ACHN (cell line): ENCODE measurements around the gene BDNF.
A peak's percentile ranks its signal among the peaks of the same experiment; 100 is the strongest.
"Not testable (repeated sequence)": the region's sequence is repeated elsewhere in the genome, so short reads cannot be mapped to it uniquely, and the experiment has no call there.

ENCODE experiments used
- DNase-seq: peaks from one replicate; pipeline ENCODE4 v3.0.0-alpha.2; 2015
- in situ Hi-C: cut with HindIII; loops from 2 replicates; pipeline ENCODE4 v1.10.0; 2017; ENCODE audit warnings: low sequenced_read_pairs, low pct_ligation_motif_present, low pct_unique_long_range_greater_than_20kb

Gene BDNF

GRCh38 chr11:27646051-27646818 lies 54.0 kb downstream of the BDNF start:
- in situ Hi-C loops, result no loop called here
- no peak for DNase-seq

- in situ Hi-C loops, result no loop called here
- DNase-seq, result no peak
Measured at GRCh38 chr11:27642954-27643353, 57.3 kb downstream of the BDNF start.

DNA sequence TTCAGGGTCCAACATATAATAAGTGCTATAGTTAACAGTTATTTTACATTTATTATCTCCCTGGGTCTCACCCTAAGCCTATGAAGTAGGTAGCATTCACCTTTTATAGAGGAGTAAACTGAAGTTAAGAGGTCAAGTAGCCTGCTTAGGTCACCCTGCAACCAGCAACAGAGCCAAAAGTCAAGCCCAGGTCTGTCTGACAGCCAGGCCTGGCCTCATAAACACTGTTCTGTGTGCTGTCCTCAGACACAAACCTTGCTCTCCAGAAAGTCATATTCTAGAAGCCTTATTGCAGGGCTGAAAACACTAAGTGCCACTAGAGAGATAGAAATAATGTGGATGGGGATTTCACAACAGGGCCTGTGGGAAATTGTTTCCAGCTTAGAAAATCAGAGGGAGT lies 59.3 kb downstream of the BDNF start:
- in situ Hi-C loops, result no loop called here
- DNase-seq, result no peak

DNA sequence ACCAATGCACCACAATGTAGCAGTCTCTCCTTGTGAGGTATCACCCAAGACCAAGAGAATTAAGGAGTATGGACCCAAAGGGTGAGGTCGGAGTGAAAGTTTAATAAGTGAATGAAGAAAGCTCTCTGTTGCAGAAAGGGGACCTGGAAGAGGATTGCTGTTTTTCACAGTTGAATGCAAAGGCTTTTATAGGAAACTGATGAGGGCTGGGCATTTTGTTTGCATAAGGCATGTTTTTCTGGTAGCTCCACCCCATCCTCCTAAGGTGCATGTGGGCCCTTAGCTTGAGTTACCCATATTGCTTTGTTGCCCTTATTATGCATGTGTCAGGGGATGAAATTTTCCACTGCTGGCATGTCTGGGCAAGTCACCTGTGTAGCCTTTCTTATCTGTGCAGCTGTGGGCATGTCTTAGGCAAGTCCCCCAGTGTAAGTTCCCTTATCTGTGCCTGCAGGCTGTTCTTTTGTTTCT lies 64.7 kb downstream of the BDNF start:
- in situ Hi-C loops, result no loop called here
- DNase-seq, result no peak

DNA sequence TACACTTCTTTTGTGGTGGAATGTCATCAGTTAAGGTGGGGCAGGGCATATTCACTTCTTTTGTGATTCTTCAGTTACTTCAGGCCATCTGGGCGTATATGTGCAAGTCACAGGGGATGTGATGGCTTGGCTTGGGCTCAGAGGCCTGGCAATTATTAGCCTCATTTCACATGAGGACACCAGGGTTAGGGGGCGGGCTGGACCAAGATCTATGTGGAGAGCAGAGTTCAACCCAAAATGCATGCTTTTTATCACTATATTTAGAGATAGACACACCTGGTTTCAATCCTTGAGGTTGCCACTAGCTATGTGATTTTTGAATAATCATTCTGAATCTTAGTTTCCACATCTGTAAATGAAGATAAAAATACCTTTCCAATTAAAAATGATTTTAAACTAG lies 65.5 kb downstream of the BDNF start:
- in situ Hi-C loops, DNase-seq: not testable (repeated sequence)

GRCh38 chr11:27634282-27634681 lies 66.0 kb downstream of the BDNF start:
- in situ Hi-C loops, result not testable (repeated sequence)

DNA sequence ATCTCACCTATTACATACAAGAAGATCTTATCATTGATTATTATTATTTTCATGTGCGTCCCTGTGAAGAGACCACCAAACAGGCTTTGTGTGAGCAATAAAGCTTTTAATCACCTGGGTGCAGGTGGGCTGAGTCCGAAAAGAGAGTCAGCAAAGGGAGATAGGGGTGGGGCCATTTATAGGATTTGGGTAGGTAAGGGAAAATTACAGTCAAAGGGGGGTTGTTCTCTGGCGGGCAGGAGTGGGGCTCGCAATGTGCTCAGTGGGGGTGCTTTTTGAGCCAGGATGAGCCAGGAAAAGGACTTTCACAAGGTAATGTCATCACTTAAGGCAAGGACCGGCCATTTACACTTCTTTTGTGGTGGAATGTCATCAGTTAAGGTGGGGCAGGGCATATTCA lies 71.2 kb downstream of the BDNF start:
- in situ Hi-C loops, DNase-seq: not testable (repeated sequence)

More at GRCh38 chr11:27634282-27634681, 66.0 kb downstream of the BDNF start:
- not testable (repeated sequence) for DNase-seq

GRCh38 chr11:27627979-27628378 lies 72.3 kb downstream of the BDNF start:
- in situ Hi-C loops, result no loop called here
- no peak for DNase-seq

DNA sequence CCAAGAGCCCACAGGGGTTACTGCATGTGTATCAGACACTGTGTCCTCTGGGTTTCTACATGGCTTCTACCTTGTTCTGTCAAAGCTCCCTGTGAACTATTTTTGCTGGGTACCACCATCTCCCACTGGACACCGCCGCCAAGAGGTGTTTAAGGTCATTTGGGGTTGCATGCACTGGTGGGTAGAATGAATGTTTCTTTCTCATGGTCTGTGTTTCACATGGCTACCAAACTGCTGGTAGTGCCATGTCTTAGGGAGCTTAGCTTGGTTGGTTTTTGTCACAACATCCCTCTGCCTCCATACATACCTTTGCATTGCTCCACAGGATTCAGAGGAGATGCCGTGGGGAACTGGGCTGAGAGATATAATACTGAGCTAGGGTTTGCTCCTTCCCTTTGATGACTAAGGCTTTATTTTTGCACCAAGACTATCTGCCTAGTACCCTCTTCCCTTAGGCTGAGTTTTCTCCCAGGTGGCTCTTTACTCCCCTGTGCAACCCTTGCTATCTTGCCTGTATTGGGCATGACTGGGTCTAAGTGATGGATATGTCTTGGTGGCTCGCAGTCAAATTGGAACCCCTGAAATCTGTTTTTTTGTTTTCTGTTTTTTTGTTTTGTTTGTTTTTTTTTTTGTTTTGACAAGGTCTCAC lies 73.2 kb downstream of the BDNF start:
- DNase-seq, result no peak

GRCh38 chr11:27626269-27626937 lies 73.9 kb downstream of the BDNF start:
- in situ Hi-C loops, result no loop called here
- DNase-seq, result no peak

More for the DNA sequence above, 73.2 kb downstream of the BDNF start:
- in situ Hi-C loops, result no loop called here

DNA sequence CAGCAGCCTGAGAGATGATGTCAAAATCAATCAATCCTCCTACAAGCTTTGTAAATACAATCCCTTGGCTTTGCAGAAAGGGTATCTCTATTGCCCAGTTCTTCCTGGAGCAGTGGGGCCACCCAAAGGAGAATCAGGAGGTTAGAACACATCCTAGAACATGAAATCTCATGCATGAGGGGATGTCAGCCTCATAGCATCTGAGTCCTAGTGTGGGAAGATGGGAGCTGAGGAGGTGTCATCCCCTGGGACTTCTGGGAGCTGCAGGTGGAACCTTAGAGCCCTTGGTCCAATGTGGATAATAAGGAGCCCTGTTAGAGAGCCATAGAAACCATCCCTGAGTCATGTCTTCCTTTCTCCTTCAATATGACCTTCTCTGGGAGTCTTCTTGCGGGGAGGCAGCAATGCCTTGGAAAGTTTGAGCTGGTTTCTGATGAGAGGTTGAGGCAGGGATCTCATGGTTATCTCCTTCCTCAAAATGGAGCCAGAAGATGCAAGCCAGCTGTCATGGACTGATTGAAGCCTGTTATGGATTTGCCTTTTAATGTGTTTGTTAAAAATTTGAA lies 74.8 kb downstream of the BDNF start:
- in situ Hi-C loops, result no loop called here
- no peak for DNase-seq

DNA sequence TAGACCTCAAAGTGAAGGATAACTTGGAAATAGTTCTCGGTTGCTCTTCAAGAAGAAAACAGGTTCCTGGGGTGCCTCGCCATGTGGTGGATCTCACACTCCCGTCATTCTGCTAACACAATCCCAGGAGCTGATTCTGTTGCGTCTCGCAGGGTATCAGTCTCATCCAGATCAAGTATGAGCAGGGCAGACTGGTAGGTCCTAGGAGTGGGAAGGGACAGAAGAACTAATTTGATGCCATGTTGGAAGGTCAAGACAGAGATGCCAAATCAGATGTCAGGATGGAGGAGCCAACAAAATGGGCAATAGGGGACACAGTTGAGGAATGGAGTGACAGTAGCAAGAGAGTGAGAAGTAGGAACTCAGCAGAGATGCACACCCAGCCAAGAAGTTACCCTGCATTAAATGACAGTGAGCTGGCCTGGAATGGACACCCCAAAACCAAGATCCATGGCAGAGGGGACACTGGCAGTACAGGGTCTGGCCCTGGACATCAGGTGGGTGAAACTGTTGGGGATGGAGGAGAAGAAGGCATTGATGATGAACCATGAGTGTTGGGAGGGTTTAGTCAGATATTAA lies 76.2 kb downstream of the BDNF start:
- in situ Hi-C loops, result no loop called here
- no peak for DNase-seq

GRCh38 chr11:27622541-27623300 lies 77.5 kb downstream of the BDNF start:
- in situ Hi-C loops, result no loop called here
- no peak for DNase-seq

DNA sequence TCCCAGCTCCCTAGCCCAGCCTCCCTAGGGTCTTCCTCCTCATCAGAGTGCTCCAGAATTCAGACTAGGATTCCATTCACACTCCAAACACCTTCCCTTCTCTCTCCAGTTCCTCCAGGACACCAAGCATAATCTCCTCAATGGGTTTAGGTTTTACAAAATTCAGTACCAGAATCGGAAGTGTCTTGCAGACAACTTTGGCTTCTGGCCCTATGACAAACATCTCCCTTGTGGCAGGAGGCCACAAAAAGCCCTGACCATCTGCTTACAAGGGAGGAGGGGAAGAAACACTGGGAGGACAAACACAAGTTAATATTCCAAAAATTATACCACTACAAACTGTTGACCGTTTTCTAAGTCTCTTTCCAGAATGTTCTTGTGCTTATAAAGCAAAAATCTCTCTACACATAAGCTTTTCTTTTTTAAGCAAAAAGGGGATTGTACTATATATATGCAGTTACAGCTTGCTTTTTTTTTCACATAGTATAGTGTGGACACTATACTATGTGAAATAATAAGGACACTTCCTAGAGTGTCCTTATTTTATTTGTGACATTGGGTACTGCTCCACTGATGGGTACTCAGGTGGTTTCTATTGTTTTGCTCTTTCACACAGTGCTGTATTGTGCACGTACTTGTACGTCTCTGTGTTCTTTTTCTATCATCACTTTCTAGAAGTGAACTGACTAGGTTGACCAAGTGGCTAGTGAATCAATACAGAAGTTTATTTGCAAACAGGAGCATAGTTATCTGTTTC lies 78.7 kb downstream of the BDNF start:
- in situ Hi-C loops, result no loop called here
- no peak for DNase-seq

DNA sequence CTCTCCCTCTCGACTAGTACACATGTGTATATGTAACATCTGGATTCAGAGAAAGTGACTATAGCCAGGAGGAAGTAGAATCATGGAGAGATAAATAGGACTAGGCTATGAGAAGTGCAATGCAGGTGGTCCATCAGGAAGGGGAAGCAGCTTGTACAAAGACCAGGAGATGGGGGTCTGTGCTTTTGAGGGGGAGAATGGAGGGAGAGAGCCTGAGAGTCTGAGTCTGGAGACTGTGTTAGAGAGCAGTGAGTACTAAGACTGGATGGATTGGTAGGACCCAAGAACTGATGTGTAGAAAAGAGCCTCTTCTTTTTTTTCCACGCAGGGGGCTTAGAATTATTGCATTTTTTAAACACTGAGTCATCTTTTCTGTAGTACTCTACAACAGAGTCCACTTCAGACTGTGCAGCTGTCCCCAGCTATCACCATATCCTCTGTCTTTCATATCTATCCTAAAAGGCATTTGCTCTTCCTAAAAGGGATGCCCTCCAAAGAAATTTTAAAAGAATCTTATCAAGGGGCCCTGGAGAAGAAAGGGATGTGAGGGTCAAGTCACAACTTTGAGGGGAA lies 80.4 kb downstream of the BDNF start:
- DNase-seq, result no peak
- in situ Hi-C loops, result no loop called here

DNA sequence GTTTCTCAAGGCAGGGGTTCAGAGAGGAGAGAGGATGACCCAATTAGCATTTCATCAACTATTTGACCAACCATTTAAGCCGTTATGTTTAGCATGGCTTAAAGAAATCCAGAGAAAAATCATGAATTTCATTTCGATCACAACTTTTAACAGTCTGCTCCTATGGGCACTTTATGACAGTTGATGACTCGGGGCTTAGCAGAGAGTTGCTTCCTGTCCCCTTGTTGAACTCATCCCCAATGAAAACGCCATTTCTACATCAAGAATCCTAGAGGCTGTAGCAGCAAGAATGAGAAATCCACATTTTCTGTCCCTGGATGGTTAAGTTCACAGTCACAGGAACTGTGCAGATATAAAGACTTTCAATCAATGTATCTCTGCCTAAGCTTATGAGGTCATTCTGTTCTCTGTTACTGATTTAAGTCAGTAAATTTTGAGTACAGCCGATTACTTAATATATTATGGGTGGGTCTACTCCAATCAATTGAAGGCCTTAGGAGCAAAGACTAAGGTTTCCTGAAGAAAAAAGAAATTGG lies 81.1 kb downstream of the BDNF start:
- in situ Hi-C loops, result no loop called here

More for the DNA sequence above, 81.1 kb downstream of the BDNF start:
- peak; percentile 12 for DNase-seq
